GM19372 (cell line): Measurements from ENCODE around the gene ABHD5.
A peak's percentile ranks its signal among the peaks of the same experiment; 100 is the strongest.

Experiments used
- ATAC-seq: cut with Tn5 transposase; IDR thresholded peaks from one replicate; pipeline ENCODE4 v1.9.1; 2021; ENCODE audit warnings: mild to moderate bottlenecking, low read depth, moderate library complexity; ENCODE audit not compliant: unreplicated experiment

Gene ABHD5

DNA sequence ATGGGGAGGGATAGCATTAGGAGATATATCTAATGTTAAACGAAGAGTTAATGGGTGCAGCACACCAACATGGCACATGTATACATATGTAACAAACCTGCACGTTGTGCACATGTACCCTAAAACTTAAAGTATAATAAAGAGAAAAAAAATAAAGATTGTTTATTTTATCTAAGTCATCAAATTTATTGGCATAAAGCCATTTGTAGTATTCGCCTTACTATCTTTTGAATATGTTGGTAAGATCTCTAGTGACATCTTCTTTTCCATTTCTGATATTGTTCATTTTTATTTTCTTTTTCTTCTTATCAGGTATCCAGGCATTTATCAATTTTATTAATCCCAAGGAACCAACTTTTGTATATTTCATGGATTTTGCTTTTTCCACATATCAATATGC lies 5.8 kb upstream of the ABHD5 start:
- no peak for ATAC-seq

DNA sequence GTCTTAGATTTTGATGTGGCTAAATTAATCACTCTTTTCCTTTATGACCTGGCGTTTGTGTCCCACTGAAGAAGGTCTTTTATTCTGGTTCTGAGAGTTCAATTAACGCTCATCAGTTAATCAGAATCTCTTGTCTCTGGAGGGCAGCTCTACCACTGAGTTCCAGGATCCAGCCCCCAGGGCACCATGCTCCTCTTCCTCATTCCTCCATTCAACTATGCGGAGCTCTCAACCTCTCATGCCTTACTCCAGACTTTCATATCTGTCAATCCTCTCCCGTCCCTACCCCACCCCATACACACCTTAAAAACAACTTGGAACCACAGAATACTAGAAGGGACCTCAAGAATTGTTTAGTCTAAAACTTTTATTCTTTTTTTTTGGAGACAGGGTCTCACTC lies 4.8 kb upstream of the ABHD5 start:
- no peak for ATAC-seq

GRCh38 chr3:43686333-43686699 lies 4.4 kb upstream of the ABHD5 start:
- no peak for ATAC-seq

DNA sequence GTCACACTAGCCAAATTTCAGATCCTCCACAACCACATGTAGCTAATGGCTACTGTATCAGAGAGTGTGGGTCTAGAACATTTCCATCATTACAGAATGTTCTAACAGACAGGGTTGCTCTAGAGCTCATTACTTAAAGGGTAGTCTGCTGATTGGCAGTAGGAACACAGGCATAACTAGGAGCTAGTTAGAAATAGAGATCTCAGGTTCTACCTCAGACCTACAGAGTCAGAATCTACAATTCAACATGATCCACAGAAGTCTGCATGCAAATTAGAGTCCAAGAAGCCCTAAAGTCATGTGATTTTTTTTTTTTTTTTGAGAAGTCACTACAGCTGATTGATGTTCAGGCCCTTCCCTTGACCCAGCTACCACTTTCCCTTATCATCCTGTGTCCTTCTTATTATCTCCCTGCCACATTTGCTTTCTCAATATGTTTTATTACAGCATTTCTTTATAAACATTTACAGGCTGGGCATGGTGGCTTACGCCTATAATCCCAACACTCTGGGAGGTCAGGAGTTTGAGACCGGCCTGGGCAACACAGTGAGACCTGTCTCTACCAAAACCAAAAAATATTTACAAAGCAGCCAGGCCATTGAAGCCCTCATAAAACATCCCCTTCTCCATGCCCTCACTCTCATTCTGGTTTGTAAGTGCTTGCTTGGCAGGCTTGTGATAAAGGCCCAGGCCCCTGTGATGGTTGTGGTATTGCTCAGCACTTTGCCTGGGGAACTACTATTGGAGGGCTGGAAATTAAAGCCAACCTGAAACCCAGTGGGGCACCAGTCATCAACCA lies 3.8 kb upstream of the ABHD5 start:
- ATAC-seq, result no peak

- no peak for ATAC-seq
These were observed 3.3 kb upstream of the ABHD5 start for GRCh38 chr3:43687499-43687811.

DNA sequence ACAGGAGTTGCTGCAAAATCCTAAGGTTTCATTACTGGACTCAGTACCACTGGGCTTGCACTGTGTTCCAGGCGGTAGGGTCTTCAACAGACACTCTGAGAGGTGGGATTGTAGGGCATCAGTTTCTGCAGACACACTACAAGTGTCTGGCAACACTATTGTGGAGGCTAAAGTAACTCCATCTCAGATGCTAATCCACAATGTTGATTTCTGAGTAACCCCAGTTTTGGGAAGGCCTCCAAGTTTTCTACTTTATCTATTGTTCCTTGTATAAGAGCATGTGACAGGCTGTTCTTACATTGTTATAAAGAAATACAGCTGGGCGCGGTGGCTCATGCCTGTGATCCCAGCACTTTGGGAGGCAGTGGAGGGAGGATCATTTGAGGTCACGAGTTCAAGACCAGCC lies 2.5 kb upstream of the ABHD5 start:
- no peak for ATAC-seq

- no peak for ATAC-seq
These were observed 1.6 kb upstream of the ABHD5 start for GRCh38 chr3:43689166-43689565.

DNA sequence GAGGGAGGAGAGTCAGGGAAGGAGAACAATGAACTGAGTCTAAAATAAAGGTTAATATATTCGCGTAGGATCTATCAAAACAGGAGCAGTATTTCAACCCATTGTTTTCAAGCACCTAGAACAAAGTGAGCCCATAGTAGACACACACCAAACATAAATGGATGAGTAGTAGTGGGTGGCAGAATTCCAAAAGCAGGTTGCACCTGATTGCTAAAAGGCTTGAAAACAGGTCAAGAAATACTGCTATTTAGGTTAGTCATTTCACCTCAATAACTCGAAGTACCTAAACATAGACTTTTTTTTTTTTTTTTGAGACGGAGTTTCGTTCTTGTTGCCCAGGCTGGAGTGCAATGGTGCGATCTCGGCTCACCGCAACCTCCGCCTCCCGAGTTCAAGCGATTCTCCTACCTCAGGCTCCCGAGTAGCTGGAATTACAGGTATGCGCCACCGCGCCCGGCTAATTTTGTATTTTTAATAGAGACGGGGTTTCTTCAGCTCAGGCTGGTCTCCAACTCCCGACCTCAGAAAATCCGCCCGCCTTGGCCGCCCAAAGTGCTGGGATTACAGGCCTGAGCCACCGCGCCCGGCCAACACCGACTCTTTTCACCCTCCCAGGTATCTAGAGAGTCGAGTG lies 855 bp upstream of the ABHD5 start:
- no peak for ATAC-seq

- ATAC-seq, result peak; percentile 30
These were observed 620 bp downstream of the ABHD5 start for GRCh38 chr3:43691120-43691995.

- ATAC-seq, result no peak
These were observed 1.5 kb downstream of the ABHD5 start for GRCh38 chr3:43692085-43692855.

- ATAC-seq, result no peak
These were observed 2.2 kb downstream of the ABHD5 start for GRCh38 chr3:43692971-43693370.

GRCh38 chr3:43693594-43693993 lies 2.9 kb downstream of the ABHD5 start:
- ATAC-seq, result no peak

GRCh38 chr3:43695443-43695842 lies 4.7 kb downstream of the ABHD5 start:
- no peak for ATAC-seq

GRCh38 chr3:43695863-43696262 lies 5.1 kb downstream of the ABHD5 start:
- no peak for ATAC-seq

GRCh38 chr3:43696441-43696840 lies 5.7 kb downstream of the ABHD5 start:
- ATAC-seq, result no peak

DNA sequence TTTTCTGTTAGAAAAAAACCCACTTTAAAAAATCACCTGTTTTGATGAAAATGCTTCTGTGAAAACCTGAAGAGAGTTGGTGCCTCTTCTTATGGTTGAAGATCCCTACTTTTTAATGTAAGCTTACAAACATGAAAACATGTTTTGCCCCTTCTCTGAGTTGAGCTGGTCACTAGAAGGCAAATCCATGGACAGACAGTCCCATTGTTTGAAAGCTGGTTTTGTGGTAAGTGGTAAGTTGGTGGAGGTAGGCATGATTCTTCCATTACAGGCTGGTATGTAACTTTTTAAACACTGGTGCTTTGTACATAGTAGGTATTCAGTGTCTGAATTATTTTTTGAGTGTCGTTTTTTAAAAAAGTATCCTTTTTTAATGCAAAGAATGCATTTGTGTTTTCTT lies 6.1 kb downstream of the ABHD5 start:
- no peak for ATAC-seq

DNA sequence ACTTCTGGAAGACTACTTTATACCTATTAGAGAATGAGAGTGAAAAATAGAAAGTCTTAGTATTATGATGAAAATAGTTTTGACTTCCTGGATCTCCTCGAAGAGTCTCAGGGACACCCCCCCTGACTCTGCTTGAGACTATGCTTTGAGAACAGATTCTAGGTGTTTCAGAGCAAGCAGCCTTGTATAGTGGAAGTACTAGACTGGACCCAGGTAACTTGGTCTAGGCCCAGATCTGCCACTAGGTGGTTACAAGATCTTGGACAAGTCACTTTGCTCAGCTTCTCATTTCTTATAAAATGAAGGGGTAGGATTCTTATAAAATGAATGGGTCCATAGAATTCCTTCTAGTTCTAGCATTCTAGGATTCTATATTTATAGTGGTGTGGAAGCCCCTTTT lies 9.1 kb downstream of the ABHD5 start:
- peak; percentile 59 for ATAC-seq

DNA sequence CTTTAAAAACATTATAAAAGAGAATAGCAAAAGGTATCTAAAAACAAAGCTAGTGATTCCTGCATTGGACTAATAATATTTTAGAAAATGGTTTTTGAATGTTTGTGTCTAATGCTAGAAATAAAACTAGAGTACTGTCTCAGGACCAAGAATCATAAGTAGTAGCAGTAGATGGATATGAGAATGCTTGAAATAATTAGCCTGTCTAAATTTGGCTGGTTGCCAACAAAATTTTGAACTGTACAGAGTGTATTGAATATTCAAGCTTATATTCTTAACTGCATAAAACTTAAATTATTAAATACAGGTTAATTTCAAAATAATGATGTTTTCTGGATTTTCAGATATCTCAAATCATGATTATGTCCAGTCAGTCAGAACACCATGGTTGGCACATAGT lies 14.0 kb downstream of the ABHD5 start:
- no peak for ATAC-seq

GRCh38 chr3:43706342-43706741 lies 15.6 kb downstream of the ABHD5 start:
- ATAC-seq, result no peak

- no peak for ATAC-seq
These were observed 16.5 kb downstream of the ABHD5 start for GRCh38 chr3:43707266-43707665.

GRCh38 chr3:43707998-43708397 lies 17.3 kb downstream of the ABHD5 start:
- no peak for ATAC-seq
